Renal cortical epithelial cell (primary cell): ENCODE results near the gene OR7D2. TPM values are rescaled to one million over a fixed set of nuclear protein-coding genes. Genes with fewer than 3 reads are reported as not detected.

Experiments
- DNase-seq: peaks from one replicate; pipeline ENCODE4 v3.0.0-alpha.2; 2011; ENCODE audit warnings: low read depth
- total RNA-seq: library from RNA; depleted of rRNA; stranded (reverse); fragments of >200 nt; gene quantifications from 2 replicates; pipeline ENCODE4 v1.2.3, GENCODE V29; 2014

The OR7D2 gene
- total RNA-seq, 1 donor from 2014 or later, result under 0.01 TPM

GRCh38 chr19:9205501-9206113, 26.8 kb downstream of the OR7D2 start:
- DNase-seq, result peak; percentile 38

GRCh38 chr19:9219489-9219888, 40.7 kb downstream of the OR7D2 start, which contains the start of gene OR7D4:
TSS of gene OR7D4 (minus strand) at chr19:9219589. CDS start at chr19:9214837, 4,752 bp downstream.
- DNase-seq, result no peak

Other genes starting within 250 kb of the OR7D2 start
- 0.45 and 1.0 TPM in 2 replicates for gene MUC16, start 168.6 kb upstream of the OR7D2 start, total RNA-seq
- gene OR1M1, start 91.9 kb upstream of the OR7D2 start, total RNA-seq, result not detected in 2 replicates
- gene OR7G2, start 71.5 kb upstream of the OR7D2 start, total RNA-seq, result not detected in 2 replicates
- not detected in 2 replicates for gene OR7G1, start 63.2 kb upstream of the OR7D2 start, total RNA-seq
- not detected in 2 replicates for gene OR7G3, start 52.0 kb upstream of the OR7D2 start, total RNA-seq
- gene ZNF317, start 38.6 kb upstream of the OR7D2 start, total RNA-seq, result 11.6 and 28.3 TPM in 2 replicates
- not detected in 2 replicates for gene OR7D4, start 40.6 kb downstream of the OR7D2 start, total RNA-seq
- gene OR7E24, start 72.0 kb downstream of the OR7D2 start, total RNA-seq, result not detected in 2 replicates
- 8.5 and 10.9 TPM in 2 replicates for gene ZNF699, start 130.9 kb downstream of the OR7D2 start, total RNA-seq
- 6.4 and 14.3 TPM in 2 replicates for gene ZNF559, start 145.2 kb downstream of the OR7D2 start, total RNA-seq
- gene ZNF177, start 184.0 kb downstream of the OR7D2 start, total RNA-seq, result 4.3 TPM in 1 of 2 replicates, not detected in the other